HepG2 (cell line): Measurements from ENCODE around the gene OSGEPL1. TPM values are rescaled to one million over a fixed set of nuclear protein-coding genes. Genes with fewer than 3 reads are reported as not detected.

Experiments
- JDP2 ChIP-seq: sonication (generic); formaldehyde crosslinking; IDR thresholded peaks from 2 replicates; pipeline ENCODE4 v1.8.1; 2022; ENCODE audit warnings: missing genetic modification reagents, borderline replicate concordance
- MAFK ChIP-seq, 2 experiments: IDR thresholded peaks in 1 of 2; conservative IDR thresholded peaks in 1 of 2; 2 replicates each; pipeline ENCODE4 v1.6.1; 2011; ENCODE audit warnings: improper control_type of control experiment in 2 of 2, low read length in 2 of 2
- NR2C2 ChIP-seq: sonication (generic); formaldehyde crosslinking; IDR thresholded peaks from 2 replicates; pipeline ENCODE4 v1.4.0; 2020; ENCODE audit warnings: missing genetic modification reagents, mild to moderate bottlenecking, moderate library complexity, borderline replicate concordance
- ZNF343 ChIP-seq: sonication (generic); formaldehyde crosslinking; IDR thresholded peaks from 2 replicates; pipeline ENCODE4 v1.4.0; 2020; ENCODE audit warnings: mild to moderate bottlenecking, missing genetic modification reagents
- ZNF432 ChIP-seq: sonication (generic); formaldehyde crosslinking; IDR thresholded peaks from 2 replicates; pipeline ENCODE4 v1.5.0; 2020; ENCODE audit warnings: missing genetic modification reagents, mild to moderate bottlenecking, borderline replicate concordance
- ZNF652 ChIP-seq: IDR thresholded peaks from 2 replicates; pipeline ENCODE4 v1.6.1; 2016; ENCODE audit warnings: low read depth, borderline replicate concordance
- polyA plus RNA-seq, 8 experiments: library from polyadenylated mRNA; depleted of rRNA in 3 of 8; stranded (reverse) in 7 of 8; unstranded in 1 of 8; fragments of >200 nt; fragmentation: Illumina TruSeq in 4 of 8; extraction: Trizol in 4 of 8; gene quantifications; 2 replicates each; pipeline versions ENCODE4 v1.2.1 to v1.2.3, GENCODE V29; 2011 to 2016; ENCODE audit warnings: low read depth in 4 of 8, missing spikeins in 1 of 8, mixed read lengths in 1 of 8; ENCODE audit not compliant: insufficient read depth in 1 of 8
- total RNA-seq, 5 experiments: library from RNA; depleted of rRNA; stranded (reverse); fragments of >200 nt; fragmentation: Illumina TruSeq; extraction: Trizol; gene quantifications; 2 replicates each; pipeline ENCODE4 v1.2.3, GENCODE V29; 2016; ENCODE audit warnings: low read depth in 1 of 5
- TF ChIP-seq, protein P1 (sequence below): sonication (generic); IDR thresholded peaks from 2 replicates; pipeline ENCODE4 v1.6.1; 2016; ENCODE audit warnings: low read depth, borderline replicate concordance
- TF ChIP-seq, protein P2 (sequence below): IDR thresholded peaks from 2 replicates; pipeline ENCODE4 v1.6.1; 2016; ENCODE audit warnings: low read depth, control low read depth
- TF ChIP-seq, protein P3 (sequence below): sonication (generic); formaldehyde crosslinking; IDR thresholded peaks from 2 replicates; pipeline ENCODE4 v1.9.0; 2021; ENCODE audit warnings: mild to moderate bottlenecking, missing genetic modification reagents
- TF ChIP-seq, protein P4 (sequence below): sonication (generic); formaldehyde crosslinking; IDR thresholded peaks from 2 replicates; pipeline ENCODE4 v1.8.1; 2023; ENCODE audit warnings: missing genetic modification reagents, inconsistent platforms, borderline replicate concordance

OSGEPL1 gene
- total and polyA plus RNA-seq, 2 of the 13 experiments (the other 11 are each of a cell fraction or from before 2014, with no cell fraction given) = 10.2 to 10.8 TPM

DNA sequence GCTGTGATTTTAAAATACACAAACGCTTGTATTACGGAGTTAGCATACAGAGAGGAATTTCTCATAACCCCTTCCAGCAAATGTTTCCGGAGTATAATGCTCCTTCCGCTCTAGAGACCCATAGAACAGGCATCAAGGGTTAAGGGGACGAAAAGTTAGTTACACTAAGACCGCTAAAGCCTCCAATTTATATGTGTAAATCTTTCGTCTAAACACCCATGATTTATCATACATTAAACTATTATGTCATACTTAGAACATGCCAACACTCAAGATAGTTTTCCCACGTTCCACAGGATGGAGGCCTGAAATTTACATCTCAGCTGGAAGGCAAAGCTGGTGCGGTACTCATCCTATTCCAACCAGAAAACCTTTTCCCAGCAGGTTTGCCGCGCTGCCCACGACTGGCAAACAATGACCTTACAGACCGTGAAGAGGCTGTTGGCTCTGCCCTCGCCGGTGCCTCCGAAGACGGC, 20.9 kb upstream of the OSGEPL1 start (continued):
- TF ChIP-seq, protein P1, sequence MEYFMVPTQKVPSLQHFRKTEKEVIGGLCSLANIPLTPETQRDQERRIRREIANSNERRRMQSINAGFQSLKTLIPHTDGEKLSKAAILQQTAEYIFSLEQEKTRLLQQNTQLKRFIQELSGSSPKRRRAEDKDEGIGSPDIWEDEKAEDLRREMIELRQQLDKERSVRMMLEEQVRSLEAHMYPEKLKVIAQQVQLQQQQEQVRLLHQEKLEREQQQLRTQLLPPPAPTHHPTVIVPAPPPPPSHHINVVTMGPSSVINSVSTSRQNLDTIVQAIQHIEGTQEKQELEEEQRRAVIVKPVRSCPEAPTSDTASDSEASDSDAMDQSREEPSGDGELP = peak; percentile 41; the same call in 1 of the 2 replicates
- TF ChIP-seq NR2C2 (CRISPR knock-in tag) (peak; percentile 96), ZNF652 (CRISPR knock-in tag) (peak; percentile 92), ZNF343 (CRISPR knock-in tag) (no peak), MAFK (conservative IDR thresholded peaks at IDR 0.05 in 1 of 2, IDR thresholded peaks at IDR 0.05 in 1 of 2; ENCODE audit: low read length in 2 of 2) (no peak), JDP2 (no peak), ZNF432 (no peak)
- TF ChIP-seq, protein P2, sequence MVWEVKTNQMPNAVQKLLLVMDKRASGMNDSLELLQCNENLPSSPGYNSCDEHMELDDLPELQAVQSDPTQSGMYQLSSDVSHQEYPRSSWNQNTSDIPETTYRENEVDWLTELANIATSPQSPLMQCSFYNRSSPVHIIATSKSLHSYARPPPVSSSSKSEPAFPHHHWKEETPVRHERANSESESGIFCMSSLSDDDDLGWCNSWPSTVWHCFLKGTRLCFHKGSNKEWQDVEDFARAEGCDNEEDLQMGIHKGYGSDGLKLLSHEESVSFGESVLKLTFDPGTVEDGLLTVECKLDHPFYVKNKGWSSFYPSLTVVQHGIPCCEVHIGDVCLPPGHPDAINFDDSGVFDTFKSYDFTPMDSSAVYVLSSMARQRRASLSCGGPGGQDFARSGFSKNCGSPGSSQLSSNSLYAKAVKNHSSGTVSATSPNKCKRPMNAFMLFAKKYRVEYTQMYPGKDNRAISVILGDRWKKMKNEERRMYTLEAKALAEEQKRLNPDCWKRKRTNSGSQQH (CRISPR knock-in tag) = no peak
- TF ChIP-seq, protein P3, sequence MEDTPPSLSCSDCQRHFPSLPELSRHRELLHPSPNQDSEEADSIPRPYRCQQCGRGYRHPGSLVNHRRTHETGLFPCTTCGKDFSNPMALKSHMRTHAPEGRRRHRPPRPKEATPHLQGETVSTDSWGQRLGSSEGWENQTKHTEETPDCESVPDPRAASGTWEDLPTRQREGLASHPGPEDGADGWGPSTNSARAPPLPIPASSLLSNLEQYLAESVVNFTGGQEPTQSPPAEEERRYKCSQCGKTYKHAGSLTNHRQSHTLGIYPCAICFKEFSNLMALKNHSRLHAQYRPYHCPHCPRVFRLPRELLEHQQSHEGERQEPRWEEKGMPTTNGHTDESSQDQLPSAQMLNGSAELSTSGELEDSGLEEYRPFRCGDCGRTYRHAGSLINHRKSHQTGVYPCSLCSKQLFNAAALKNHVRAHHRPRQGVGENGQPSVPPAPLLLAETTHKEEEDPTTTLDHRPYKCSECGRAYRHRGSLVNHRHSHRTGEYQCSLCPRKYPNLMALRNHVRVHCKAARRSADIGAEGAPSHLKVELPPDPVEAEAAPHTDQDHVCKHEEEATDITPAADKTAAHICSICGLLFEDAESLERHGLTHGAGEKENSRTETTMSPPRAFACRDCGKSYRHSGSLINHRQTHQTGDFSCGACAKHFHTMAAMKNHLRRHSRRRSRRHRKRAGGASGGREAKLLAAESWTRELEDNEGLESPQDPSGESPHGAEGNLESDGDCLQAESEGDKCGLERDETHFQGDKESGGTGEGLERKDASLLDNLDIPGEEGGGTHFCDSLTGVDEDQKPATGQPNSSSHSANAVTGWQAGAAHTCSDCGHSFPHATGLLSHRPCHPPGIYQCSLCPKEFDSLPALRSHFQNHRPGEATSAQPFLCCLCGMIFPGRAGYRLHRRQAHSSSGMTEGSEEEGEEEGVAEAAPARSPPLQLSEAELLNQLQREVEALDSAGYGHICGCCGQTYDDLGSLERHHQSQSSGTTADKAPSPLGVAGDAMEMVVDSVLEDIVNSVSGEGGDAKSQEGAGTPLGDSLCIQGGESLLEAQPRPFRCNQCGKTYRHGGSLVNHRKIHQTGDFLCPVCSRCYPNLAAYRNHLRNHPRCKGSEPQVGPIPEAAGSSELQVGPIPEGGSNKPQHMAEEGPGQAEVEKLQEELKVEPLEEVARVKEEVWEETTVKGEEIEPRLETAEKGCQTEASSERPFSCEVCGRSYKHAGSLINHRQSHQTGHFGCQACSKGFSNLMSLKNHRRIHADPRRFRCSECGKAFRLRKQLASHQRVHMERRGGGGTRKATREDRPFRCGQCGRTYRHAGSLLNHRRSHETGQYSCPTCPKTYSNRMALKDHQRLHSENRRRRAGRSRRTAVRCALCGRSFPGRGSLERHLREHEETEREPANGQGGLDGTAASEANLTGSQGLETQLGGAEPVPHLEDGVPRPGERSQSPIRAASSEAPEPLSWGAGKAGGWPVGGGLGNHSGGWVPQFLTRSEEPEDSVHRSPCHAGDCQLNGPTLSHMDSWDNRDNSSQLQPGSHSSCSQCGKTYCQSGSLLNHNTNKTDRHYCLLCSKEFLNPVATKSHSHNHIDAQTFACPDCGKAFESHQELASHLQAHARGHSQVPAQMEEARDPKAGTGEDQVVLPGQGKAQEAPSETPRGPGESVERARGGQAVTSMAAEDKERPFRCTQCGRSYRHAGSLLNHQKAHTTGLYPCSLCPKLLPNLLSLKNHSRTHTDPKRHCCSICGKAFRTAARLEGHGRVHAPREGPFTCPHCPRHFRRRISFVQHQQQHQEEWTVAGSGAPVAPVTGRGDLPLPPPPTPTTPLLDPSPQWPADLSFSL (CRISPR knock-in tag) = no peak
- TF ChIP-seq, protein P4, sequence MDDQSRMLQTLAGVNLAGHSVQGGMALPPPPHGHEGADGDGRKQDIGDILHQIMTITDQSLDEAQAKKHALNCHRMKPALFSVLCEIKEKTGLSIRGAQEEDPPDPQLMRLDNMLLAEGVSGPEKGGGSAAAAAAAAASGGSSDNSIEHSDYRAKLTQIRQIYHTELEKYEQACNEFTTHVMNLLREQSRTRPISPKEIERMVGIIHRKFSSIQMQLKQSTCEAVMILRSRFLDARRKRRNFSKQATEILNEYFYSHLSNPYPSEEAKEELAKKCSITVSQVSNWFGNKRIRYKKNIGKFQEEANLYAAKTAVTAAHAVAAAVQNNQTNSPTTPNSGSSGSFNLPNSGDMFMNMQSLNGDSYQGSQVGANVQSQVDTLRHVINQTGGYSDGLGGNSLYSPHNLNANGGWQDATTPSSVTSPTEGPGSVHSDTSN (CRISPR knock-in tag) = no peak
